Activated effector memory CD4-positive, alpha-beta T cell treated with anti-CD3 and anti-CD28 coated beads, Interleukin-2, amount 50 U/mL, for 16 hours (primary cell): ENCODE results near the gene LRRC63.
"Not testable (repeated sequence)": the region's sequence is repeated elsewhere in the genome, so short reads cannot be mapped to it uniquely, and the experiment has no call there.

ENCODE experiments used
- DNase-seq: peaks from one replicate; pipeline ENCODE4 v3.0.0-alpha.2; 2020

The LRRC63 gene

DNA sequence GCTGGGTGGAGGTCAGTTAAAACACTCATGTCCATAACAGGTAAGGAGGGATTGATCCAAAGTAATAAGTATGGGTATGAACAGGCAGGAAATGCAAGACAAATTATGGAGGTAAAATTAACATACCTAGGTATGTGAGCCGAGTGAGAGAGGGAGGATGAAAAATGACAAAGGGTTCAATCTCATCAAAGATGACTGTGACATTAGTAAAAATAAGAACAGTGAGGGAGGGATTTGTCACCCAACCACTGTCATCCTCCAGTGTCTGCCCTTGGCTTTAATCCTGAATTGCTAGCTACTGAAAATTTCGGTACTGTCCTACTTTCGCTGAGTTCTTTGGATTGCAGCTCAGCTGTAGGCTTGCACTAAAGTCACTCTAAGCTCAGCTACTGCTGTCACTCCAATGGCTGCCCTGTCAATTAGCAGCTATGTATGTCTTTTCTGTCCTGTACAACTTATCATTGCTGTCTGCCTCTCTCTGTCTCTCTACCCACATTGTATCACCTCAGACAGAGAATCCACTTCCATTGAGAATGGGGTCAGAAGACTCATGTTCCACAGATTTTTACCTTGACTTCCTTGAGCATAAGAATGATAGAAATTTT lies 62.5 kb downstream of the LRRC63 start:
- DNase-seq: no peak

- DNase-seq: no peak
These were observed 66.7 kb downstream of the LRRC63 start for GRCh38 chr13:46278474-46278873.

DNA sequence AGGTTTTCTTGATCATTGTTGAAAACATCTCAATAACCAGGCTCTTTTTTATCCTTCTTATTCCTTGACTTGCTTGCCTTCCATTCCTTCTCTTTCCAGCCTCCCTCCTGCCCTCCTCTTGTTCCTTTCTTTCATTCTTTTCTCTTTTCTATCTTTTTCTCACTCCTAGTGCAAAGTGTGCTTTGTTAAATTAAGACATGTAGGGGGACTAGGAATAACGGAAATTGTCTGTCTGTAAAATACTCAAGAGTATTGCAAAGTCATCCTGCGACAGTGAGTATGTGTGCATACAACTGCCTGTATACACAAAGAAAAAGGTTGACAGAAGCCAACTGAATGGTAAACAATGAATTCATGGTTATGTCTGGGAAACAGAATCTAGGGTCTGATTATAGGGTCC lies 70.1 kb downstream of the LRRC63 start:
- no peak for DNase-seq

- DNase-seq: not testable (repeated sequence)
These were observed 72.4 kb downstream of the LRRC63 start for GRCh38 chr13:46283912-46284824.

GRCh38 chr13:46286972-46287371 lies 75.2 kb downstream of the LRRC63 start:
- DNase-seq: no peak

GRCh38 chr13:46288570-46289259 lies 77.0 kb downstream of the LRRC63 start:
- DNase-seq: no peak

- DNase-seq: no peak
These were observed 77.7 kb downstream of the LRRC63 start for GRCh38 chr13:46289260-46289955.

DNA sequence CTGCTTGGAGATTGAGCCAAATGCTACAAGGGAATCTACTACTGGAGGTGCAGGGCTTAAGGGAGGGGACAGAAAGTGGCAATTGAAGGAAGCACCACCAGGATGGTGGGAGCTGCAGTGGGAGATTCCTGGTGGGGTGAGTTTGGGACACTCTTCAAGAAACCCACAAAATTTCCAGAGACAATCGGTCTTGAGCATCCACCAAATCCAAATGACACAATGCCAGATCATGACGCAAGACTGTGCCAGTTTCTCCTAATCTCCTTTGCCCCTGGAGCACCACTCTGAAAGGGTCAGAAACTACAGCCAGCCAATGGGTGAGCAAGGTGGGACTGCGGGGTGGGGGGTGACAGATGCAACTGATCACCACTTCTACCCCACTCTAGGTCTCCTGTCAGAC lies 78.7 kb downstream of the LRRC63 start:
- DNase-seq: no peak

DNA sequence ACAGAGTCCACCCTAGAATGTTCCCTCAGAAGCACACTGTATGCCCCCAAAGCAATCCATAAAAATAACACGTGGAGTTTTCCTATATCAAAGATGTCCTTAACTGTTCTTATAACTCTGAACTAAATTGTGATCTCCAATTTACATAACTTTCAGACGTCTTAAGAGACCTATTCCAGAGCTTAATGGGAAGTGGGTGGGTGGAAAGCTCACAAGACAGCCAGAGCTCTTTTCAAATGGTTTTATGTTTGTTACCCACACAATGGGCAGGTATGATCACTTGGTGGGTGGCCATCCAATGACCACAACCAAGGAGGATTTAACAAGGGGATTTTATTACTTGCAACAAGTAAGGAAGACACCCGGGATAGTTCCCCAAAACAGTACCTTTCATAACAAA lies 81.7 kb downstream of the LRRC63 start:
- DNase-seq: no peak

DNA sequence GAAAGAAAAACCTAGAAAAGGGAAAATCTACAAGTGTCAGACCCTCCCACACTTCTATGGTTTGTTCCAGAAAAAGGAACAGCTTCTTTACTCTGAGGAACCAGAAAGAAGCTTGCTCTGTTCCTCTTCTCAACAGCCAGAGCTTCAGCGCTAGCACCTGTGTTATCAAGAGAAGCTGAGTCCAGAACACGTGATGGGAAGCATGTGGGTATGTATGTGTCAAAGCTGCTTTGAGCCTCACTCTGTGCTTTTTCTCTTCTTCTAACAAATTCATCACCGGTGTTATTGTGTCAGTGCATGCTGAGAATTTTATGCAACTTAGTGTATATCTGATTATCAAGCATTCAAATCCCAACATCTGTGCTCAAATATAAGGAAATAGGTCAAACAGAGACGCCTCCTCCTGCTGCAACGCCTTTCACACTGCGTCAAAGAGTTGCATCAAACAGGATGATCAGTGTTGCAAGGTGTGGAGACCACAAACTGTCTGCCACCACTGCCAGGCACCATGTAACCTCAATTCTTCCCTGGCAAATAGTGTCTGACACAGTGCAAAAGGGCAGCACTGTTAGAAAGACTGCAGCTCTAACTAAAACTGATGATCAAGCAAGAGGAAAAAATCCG lies 83.9 kb downstream of the LRRC63 start:
- peak; percentile 73 for DNase-seq

DNA sequence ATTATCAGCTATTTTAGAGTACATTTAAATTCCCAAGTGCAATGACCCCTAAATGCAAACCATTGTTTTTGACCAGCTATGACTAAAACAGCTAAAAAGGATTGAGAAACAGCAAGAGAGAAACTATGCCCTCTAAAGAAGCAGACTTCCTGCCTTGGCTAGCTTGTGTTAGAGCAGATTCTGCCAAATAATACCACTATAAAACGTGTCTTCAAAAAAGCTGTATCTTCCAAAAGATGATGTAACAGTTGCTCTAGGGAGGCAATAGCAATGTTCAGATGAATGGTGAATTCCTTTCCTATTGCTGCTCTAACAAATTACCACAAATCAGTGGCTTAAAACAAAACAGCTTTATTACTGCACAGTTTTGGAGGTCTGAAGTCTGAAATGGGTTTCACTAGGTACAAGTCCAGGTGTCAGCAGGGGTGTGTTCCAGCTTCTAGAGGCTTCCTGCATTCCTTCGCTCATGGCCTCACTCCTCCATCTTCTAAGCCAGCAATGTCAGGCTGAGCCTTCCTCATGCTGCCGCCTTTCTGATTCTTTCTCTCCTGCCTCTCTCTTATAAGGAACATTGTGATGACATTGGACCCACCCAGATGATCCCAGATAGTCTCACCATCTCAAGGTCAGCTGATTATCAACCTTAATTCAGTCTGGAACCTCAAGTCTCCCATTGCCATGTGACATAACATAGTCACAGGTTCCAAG lies 84.5 kb downstream of the LRRC63 start:
- DNase-seq: no peak

DNA sequence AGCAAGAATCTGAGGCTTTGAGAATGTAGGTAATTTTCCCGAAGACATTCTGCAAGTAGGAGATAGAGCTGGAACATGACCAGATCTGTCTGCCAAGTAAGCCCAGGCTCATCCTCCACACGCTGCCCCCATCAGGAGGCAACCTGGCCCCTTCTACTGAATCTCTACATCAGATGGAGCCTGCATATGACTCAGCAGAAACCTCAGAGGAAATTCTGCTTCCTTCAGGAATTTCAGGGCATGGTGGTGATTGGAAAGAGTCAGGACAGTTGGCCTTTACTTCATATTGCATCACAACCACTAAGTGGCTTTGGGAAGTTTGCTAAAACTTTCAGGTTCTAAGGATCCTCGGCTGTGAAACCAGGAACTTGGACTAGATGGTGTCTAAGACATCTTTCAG lies 85.2 kb downstream of the LRRC63 start:
- DNase-seq: no peak

GRCh38 chr13:46297361-46297811 lies 85.7 kb downstream of the LRRC63 start:
- no peak for DNase-seq

DNA sequence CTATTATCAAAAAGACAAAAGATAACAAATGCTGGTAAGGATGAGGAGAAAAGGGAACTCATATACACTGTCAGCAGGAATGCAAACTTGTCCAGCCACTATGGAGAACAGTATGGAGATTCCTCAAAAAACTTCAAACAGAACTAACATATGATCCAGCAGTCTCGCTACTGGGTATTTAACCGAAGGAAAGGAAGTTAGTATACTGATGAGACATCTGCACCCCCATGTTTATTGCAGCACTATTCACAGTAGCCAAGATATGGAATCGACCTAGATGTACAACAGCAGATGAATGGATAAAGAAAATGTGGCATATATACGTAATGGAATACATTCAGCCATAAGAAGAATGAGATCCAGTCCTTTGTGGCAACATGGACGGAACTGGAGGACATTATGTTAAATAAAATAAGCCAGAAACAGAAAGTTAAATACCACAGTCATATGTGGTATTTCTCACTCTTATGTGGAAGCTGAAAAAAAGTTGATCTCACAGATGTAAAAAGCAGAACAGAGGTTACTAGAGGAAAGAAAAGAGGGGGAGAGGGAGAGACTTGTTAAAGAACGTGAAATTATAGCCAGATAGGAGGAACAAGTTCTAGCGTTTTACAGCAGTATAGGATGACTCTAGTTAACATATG lies 92.1 kb downstream of the LRRC63 start:
- DNase-seq: no peak

- DNase-seq: no peak
These were observed 92.8 kb downstream of the LRRC63 start for GRCh38 chr13:46304546-46304945.

- DNase-seq: no peak
These were observed 95.8 kb downstream of the LRRC63 start for GRCh38 chr13:46307554-46307953.

DNA sequence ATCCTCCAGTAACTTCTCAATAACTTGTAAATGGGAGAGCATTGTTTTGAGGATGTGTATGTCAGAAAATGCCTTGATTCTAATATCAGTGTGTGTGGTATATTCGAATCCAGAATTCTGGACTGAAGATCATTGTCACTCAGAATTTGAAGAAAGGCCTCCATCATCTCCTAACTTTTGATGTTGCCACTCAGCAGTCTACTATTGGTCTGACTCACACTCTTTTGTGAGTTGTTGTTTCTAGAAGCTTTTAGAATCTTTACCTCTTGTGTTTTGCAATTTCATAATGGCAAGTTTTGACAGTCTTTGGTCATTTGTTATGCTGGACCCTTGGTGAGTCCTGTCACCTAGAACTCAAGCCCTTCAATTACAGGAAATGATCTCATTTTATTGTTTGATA lies 98.3 kb downstream of the LRRC63 start:
- DNase-seq: no peak

- DNase-seq: no peak
These were observed 99.5 kb downstream of the LRRC63 start for GRCh38 chr13:46311217-46311616.

DNA sequence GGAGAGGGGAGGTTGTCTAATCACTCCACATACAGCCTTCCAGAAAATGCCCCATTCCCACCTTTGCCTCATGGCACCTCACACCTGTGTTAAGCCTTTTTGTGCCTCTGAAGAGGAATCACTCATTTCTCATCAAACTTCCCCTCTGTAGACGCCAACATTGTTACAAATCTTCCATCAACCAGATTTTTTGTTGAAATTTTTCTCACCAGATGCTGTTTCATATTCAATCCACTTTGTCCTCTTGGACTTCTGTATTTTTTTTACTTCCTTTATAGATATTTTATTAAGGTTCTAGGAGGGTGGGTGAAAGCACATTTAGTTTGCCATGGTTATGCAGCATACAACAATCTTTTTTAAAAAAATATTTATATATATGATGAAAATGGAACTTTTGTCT lies 101.3 kb downstream of the LRRC63 start:
- DNase-seq: no peak

GRCh38 chr13:46313432-46314257 lies 101.9 kb downstream of the LRRC63 start:
- no peak for DNase-seq

DNA sequence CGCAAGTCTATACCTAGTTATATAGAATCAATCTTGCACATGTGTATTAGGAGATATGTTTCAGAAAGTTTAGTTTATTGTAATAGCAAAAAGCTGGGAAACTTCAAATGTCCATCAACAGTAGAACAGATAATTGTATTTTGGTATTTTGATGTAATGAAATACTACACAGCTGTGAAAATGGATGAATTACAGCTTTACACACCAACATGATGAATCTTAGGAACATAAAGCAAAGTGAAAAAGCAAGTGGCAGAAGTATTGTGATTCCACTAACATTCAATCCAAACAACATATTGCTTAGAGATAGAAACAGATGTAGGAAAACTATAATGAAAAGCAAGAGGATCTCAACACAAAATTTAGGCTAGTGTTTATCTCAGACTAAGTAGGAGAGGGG lies 102.9 kb downstream of the LRRC63 start:
- no peak for DNase-seq
